Measurements from ENCODE around the gene NOTCH2.

GRCh38 chr1:119981986-119982815 is 87.3 kb downstream of the NOTCH2 start:
- no peak for TF ChIP-seq CTCF (IDR thresholded peaks at IDR 0.05; ENCODE audit: low read depth, low read length)
- TF ChIP-seq POLR2A (IDR thresholded peaks at IDR 0.05; ENCODE audit: extremely low read depth, insufficient read length) = no peak
- no peak for TF ChIP-seq MAX (IDR thresholded peaks at IDR 0.05; ENCODE audit: low read depth, low read length)
- TF ChIP-seq MYC (IDR thresholded peaks at IDR 0.05; ENCODE audit: low read depth, low read length) = no peak
